HG03558 (cell line): Measurements from ENCODE around the gene ME2.
"Not testable (repeated sequence)": the region's sequence is repeated elsewhere in the genome, so short reads cannot be mapped to it uniquely, and the experiment has no call there.

ENCODE experiments used
- ATAC-seq: cut with Tn5 transposase; IDR thresholded peaks from one replicate; pipeline ENCODE4 v1.9.1; 2021; ENCODE audit warnings: moderate number of reproducible peaks; ENCODE audit not compliant: unreplicated experiment; ENCODE audit errors: extremely low read depth

The ME2 gene

DNA sequence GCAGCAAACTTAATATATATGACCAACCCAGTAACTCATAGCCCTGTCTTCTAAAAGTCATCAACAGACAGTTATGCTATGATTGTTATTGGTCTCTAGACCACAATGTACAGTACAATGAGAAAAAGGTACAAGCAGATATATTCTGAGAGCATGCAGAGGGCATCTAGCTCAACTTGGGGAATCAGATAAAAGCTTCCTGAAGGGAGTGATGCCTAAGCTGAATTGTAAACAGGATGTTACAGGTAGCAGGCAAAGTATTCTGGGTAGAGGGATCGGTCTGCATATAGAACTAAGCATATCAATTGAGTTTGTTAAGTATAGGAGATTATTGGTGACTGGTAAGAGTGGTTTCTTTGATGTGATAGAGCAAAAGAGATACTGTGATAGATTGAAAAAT lies 30.3 kb downstream of the ME2 start:
- no peak for ATAC-seq

DNA sequence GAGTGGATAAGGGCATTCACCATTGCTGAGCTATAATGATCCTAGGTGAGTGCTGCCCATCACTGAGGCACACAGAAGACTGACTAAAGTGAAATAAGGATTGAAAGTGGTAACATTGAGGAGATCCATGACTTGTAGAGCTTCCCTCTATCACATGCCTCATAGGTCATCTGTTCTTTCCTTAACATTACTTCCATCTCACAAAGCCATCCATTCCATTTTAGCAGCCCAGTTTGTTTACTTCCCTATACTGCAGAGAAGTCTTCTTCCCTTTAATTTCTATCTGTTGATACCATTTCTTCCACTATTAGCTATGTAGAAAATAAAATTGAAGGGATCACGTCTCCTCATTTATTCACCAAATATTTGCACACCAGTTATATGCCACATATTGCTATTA lies 32.1 kb downstream of the ME2 start:
- ATAC-seq = no peak

DNA sequence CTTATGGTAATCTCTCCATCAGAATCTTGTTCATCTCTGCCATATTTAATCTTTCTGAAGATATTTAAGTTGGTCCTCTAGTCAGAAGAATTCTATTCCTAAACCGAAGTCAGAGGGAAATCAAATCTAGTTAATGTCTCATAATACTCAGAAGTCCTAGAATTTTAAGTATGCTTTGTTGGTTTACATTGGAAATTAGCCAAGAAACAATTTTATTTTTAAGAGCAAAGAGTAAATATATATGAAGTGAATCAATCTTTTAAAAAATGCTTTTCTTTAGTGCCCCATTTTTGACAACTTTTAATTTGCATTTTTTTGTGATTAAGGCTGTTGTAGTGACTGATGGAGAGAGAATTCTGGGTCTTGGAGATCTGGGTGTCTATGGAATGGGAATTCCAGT lies 38.1 kb downstream of the ME2 start:
- no peak for ATAC-seq

DNA sequence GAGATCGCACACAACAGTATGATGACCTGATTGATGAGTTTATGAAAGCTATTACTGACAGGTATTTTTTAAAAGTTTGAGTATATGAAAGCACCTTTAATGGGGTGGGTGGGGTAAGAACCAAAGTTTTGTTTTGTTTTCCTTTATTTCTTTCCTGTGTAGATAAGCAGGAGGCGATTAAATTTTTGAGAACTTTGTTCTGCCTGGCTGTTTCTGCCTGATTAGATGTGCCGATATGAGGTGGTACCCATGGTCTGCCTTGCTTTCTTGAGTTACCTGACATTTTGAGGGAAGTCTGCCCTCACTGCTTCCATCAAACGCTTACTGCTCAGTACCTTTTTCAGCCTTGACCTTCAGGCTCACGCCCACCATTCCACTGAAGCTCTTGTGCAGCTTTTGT lies 39.2 kb downstream of the ME2 start:
- no peak for ATAC-seq

DNA sequence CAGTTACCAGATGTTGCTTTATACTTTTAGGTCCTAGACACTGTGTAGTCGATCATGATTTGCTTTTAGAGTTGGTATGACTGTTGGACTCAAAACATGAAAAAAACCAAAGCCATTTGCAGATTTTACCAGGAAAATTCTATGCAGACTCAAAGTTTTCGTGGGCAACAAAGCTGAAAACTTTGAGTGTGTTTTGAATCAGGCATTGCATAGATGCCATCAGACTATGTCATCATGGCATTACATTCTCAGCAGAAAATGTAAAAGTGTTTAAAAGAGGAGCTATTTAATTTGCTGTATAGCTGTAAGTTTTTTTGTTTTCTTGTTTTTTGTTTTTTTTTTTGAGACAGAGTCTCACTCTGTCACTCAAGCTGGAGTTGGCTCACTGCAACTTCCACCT lies 45.5 kb downstream of the ME2 start:
- ATAC-seq = no peak

DNA sequence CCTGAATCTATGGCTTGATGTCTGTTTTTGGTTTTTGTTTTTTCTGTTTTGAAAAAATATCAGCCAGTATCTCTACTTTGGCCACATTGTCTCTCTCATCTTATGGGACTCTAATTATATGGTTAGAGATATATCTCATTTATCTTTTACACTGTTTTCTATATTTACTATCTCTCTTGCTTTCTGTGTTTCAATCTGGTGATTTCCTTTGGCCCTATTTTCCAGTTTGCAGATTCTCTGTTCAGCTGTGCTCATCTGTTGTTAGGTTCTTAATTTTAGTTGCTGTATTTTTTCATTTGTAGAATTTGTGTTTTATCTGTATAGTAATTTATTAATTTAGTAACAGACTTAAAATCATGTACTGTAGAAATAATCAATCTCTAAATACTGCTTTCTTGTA lies 47.6 kb downstream of the ME2 start:
- ATAC-seq = no peak

DNA sequence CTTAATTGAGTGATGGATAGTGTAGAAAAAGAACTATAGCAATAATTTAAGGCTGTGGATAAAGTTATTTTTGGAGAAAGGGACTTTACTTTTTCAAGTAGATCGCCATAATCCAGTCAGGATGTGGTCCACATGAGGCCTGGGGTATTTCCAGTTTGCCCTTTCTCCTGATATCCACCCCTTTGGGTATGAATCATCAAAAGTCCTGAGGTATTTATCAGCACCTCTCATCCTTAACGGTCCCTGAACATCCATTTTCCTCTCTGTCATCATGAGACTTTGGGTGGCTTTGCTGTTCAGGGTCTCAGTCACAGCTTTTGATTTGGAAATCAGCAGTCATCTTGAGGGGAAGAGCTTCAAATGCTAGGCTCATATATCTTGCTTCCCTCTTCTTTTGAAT lies 49.6 kb downstream of the ME2 start:
- ATAC-seq = no peak

DNA sequence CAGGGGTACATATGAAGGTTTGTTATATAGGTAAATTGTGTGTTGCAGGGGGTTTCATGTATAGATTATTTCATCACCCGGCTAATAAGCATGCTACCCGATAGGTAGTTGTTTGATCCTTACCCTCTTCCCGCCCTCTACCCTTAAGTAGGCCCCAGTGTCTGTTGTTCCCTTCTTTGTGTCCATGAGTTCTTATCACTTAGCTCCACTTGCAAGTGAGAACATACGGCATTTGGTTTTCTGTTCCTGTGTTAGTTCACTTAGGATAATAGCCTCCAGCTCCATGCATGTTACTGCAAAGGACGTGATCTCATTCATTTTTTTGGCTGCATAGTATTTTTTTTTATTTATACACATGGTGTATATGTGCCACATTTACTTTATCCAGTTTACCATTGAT lies 54.8 kb downstream of the ME2 start:
- no peak for ATAC-seq

DNA sequence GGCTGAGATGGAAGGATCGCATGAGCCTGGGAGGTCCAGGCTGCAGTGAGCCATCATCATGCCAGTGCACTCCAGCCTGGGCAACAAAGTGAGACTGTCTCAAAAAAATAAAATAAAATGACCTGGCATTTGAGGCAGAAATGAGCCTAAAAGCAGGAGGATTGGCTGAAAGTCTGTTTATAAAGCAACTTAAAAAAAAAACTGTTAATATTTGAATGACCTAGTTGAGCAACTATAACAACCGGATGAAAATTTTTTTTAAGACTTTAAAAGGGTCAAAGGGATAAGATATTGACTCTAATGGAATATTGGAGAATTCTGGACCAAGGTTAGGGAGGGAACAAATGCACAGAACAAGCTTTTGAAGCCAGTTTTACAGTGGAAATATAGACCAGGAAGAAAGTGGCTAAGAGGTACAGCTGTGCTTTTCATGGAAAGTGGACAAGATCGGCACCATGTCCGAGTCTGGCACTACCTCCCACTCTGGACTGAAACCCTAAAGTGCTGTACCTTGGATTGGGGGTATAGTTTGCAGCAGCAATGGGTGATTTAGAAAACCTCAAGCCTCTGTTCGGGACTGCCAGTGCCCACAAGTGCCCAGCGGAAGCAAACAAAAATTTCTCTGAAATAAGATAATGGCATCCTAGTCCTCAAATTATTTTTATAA lies 55.8 kb downstream of the ME2 start:
- no peak for ATAC-seq

DNA sequence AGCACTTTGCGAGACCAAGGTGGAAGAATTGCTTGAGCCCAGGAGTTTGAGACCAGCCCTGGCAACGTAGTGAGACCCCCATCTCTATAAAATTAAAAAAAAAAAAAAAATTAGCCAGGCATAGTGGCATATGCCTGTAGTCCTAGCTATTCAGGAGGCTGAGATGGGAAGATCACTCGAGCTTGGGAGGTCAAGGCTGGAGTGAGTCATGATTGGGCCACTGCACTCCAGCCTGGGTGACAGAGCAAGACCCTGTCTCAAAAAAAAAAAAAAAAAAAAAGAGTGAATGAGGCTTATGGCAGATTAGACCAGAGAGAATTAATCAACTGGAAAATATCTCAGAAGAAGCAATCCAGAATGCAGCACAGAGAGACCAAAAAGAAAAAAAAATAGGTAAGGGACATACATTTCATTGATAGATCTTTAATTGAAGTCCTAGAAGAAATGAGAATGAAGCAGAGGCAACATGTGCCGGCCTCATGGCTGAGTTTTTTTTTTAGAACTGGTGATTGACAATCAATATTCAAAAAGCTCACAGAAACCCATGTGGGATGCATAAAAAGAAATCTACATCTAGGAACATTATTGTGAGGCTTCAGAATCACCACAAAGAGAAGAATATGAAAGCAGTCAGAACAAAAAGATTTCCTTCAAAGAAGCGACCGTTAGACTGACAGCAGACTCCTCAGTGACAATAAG lies 56.7 kb downstream of the ME2 start:
- ATAC-seq = no peak

DNA sequence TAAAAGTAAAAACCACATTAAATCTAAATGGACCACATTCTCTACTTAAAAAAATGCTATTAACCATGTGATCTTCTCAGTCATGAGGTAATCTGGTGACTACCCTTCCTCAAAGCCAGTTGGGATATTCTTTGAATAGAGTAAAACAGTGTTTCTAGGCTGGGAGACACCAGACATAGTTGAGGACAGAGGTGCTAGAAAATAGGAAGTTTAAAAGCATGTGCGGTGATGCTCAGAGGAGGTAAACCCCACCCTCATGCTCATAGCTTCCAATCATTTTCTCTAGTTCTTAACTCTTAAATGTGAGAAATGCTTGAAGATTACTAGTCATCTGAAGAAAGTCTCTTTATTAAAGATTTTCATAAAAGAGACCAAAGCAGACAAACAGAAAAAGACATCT lies 58.3 kb downstream of the ME2 start:
- no peak for ATAC-seq

DNA sequence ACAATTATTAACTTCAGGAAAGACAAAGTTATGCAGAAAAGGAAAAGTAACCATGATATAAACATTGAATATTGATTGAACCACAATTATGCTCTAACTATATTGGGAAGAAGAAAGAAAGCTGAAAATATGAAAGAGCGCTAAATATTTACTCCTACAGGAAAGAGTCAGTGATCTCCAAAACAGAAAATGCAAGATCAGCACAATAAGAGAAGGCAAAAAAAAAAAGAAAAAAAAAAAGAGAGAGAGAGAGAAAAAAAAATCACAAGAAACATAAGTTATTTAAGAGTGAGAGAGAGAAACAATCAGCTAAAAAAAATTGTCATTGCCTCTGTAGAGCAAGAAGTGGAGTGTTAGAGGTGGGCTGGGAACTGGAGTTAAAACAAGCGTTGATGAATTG lies 60.0 kb downstream of the ME2 start:
- no peak for ATAC-seq

DNA sequence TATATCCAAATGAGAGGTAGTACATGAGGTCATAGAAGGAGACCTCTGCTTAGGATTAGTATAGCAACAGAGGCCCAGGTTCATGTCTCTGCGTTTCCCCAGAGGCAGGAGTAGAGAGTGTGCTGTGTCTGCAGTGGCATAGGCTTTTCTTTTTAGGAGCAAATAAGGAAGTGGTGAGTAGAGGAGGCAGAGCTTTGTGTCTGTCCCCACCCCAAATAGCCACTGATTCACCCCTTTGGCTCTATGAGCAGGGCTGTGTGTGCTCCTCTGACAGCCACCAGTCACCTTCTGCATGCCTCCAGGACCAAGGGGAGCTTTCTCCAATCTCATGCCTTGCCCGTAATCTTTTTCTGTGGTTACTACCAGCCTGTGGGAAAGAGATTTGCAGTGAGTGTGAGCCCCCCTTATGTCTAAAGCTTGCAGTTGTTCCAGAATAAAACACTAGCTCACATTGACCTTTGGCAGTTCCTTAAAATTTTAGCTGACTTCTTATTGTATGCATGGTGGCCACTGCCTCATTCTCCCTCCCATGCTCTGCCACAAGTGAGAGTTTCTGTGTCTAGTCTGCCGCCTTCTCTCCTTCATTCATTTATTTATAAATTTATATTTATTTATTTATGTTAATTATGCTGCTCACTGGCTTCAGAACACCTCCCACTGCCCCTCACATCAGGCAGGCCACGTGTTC lies 65.5 kb downstream of the ME2 start:
- ATAC-seq = no peak

DNA sequence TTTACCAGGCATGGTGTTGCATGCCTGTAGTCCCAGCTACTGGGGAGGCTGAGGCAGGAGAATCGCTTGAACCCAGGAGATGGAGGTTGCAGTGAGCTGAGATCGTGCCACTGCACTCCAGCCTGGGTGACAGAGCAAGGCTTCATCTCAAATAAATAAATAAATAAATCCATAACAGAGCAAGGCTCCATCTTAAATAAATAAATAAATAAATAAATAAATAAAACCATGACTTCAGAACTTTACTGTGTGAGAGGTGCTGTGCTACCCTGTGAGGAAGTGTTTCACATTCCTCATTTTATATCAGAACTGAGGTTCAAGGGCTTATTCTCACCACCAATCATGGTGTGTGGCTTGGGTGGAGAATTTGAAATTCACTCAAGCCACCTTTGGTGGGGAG lies 67.0 kb downstream of the ME2 start:
- not testable (repeated sequence) for ATAC-seq

DNA sequence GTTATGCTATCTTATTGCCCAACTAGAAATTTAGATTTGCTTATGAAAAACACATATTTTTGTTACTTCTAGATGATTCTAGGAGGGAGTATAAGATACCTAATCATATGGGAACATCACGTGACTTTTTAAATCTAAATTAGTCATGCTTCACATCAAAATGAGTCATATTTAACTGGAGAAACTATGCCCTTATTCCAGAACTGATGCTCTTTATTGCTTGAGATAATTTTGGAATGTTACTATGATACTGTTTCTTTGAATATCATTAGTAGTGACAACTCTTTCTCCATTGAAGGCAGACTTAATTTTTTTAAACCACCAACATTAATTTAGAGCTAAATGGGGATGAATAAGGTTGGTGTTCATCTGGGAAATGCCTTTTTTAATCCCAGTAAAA lies 69.0 kb downstream of the ME2 start:
- no peak for ATAC-seq

DNA sequence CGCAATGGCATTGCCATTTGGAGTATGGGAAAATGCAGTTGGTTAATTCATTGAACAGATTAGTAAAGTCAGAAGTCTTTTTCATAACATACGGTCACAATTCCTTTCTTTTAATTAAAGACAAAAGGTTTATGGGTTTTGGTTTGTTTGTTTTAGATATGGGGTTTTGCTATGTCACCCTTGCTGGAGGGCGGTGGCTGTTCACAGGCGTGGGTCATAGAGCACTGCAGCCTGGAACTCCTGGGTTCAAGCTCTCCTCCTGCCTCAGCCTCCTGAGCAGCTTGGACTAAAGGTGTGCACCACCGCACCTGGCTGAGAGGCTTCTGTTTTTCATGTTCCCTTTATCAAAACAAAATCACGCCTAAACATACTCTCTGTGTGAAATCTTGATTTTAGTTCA lies 70.3 kb downstream of the ME2 start:
- ATAC-seq = no peak

DNA sequence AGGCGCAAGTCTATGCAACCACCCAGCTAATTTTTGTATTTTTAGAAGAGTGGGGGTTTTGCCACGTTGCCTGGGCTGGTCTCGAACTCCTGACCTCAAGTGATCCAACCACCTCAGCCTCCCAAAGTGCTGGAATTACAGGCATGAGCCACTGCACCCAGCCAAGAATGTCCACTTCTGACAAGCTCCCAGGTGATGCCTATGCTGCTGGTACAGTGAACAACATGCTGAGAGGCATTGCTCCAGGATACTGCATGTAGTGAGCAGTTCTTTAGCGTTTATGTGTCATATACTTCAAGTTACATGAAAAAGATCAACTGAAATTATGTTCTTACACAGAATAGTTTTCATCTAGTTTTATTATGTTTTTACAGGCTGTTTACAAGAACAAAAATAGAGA lies 71.7 kb downstream of the ME2 start:
- ATAC-seq = no peak

DNA sequence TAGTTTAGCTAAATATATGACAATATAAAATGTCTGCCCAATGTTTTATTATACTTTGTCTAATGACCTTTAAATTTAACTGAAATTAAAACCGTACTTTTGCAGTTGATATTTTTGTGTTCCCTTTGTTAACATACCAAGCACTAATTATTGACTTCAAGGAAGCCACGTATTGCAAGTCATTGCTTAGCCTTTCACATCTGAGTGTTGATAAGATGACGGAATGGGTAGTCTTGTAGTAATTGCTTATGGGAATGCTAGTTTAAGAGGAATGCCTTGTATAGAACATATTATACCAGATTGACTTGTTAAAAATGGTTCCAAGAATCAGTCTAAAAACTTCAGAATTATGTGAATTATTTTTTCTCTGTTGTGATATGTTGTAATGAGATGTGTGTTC lies 74.9 kb downstream of the ME2 start:
- ATAC-seq = no peak

DNA sequence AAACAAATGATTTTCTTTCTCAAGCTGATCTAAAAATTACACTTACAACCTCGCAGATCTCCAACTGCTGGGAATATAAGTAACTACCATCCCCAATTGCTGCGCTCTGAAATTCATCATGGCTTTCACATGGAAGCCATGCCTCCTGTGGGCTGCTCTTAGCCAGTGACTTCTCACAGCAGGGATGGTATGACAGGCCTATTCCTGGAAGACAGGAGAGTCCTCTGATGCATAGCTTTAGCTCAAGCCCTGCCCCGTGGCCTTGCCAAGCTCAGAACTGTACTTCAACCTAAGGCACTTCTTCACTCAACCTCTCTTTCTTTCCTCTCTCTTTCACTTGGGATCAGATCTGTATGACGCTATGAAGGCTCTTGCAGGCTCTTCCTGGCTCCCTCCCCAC lies 76.3 kb downstream of the ME2 start:
- no peak for ATAC-seq

DNA sequence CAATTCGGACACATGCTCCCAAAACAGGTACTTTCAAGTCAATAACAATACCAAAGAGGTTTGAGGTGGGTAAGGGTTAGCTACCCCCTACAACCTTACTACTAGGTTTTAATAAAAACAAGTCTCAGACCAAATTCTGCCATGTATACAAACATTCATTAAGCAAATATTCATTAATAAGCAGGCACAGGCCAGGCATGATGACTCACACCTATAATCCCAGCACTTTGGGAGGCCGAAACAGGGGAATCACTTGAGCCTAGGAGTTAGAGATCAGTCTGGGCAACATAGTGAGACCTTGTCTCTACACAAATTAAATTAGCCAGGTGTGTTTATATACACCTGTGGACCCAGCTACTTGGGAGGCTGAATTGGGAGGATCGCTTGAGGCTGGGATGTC lies 77.2 kb downstream of the ME2 start:
- no peak for ATAC-seq

DNA sequence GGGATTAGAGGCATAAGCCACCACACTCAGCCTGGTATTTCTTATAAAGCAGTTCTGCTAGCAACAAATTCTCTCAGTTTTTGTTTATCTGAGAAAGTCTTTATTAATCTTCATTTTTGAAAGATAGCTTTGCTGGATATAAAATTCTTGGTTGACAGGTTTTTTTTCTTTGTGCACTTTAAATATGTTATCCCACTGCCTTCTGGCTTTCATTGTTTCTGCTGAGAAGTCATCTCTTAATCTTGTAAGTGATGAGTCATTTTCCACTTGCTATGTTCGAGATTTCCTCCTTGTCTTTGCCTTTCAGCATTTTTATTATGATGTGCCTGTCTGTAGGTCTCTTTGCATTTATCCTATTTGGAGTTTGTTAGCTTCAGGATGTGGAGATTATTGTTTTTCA lies 83.1 kb downstream of the ME2 start:
- ATAC-seq = no peak
